ENCODE results near the gene TOM1. TPM values are rescaled to one million over a fixed set of nuclear protein-coding genes. Genes with fewer than 3 reads are reported as not detected.

TOM1 gene
- total RNA-seq, 1 donor from 2014 or later = 21.2 TPM

DNA sequence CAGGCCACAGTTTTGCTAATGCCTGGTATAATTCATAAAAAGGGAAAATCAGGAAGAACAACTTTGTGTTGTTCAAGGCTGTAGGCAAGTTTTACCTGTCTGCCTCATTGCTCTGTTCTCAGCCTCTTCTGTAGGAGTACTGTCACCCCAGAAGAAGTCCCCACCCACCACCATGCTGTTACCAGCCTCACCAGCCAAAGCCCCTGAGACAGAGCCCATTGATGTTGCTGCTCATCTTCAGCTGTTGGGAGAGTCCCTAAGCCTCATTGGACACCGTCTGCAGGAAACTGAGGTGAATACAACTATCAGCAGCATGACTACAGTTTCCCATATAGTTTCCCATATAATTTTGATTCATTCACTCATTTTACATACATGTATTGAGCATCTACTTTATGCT lies 11.6 kb upstream of the TOM1 start:
- intact Hi-C loops (cut with micrococcal nuclease) = no loop called here
- no peak overlapping the region for H3K27ac Mint-ChIP-seq
- H3K4me3 Mint-ChIP-seq (ENCODE audit: low read depth) = no peak overlapping the region
- no peak for DNase-seq (ENCODE audit: low spot score)
- H3K4me1 Mint-ChIP-seq (ENCODE audit: low read depth) = peaks cover 8% of the 10 kb centered on the region
- no peaks in the 10 kb centered on the region for H3K9me3 Mint-ChIP-seq
- peaks cover 54% of the 10 kb centered on the region for H3K36me3 Mint-ChIP-seq (ENCODE audit: low read depth)
- H3K27me3 Mint-ChIP-seq (ENCODE audit: low read depth) = no peaks in the 10 kb centered on the region

DNA sequence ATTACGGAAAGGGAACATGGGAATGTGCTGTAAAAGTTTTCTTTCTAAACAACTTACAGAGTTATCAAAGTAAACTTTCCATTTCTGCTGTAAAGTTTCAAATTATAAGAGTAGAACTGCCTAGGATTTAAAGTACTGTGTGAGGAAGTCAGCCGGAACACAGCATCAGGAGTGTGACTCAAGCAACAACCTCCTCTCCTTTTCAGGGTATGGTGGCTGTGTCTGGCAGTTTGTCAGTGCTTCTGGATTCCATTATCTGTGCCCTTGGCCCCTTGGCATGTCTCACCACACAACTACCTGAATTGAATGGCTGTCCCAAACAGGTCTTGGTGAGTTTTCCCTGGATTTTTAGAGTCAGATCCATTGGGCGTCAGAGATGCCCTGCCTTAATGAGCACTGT lies 6.9 kb upstream of the TOM1 start:
- no peak overlapping the region for H3K27ac Mint-ChIP-seq
- peaks cover 68% of the 10 kb centered on the region for H3K36me3 Mint-ChIP-seq (ENCODE audit: low read depth)
- no peaks in the 10 kb centered on the region for H3K27me3 Mint-ChIP-seq (ENCODE audit: low read depth)
- no peak overlapping the region for H3K4me3 Mint-ChIP-seq (ENCODE audit: low read depth)
- no peaks in the 10 kb centered on the region for H3K9me3 Mint-ChIP-seq
- intact Hi-C loops (cut with micrococcal nuclease) = no loop called here
- H3K4me1 Mint-ChIP-seq (ENCODE audit: low read depth) = peaks cover 10% of the 10 kb centered on the region
- DNase-seq (ENCODE audit: low spot score) = no peak

DNA sequence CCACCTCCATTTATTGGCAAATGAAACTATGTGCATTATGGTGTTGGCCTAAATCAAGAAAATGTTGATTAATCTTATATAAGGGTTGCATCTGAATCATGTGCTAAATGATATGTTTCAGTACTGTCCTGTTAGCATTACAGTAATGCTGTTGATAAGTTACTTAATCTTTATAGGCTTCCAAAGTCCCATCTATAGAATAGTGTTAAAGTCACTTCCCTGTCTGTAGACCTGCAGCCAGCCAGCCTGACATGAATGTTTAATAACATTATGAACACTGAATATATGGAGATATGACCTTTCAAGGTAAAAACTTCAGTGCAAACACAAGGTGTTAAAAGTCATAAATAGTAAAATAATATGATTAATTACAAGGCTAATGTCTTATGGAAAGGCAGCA lies 3.6 kb upstream of the TOM1 start:
- Mint-ChIP-seq H3K9me3 (no peaks in the 10 kb centered on the region), H3K4me1 (ENCODE audit: low read depth) (peaks cover 26% of the 10 kb centered on the region), H3K36me3 (ENCODE audit: low read depth) (peaks cover 58% of the 10 kb centered on the region), H3K27me3 (ENCODE audit: low read depth) (no peaks in the 10 kb centered on the region), H3K27ac (no peak overlapping the region), H3K4me3 (ENCODE audit: low read depth) (no peak overlapping the region)
- intact Hi-C loops (cut with micrococcal nuclease) = no loop called here
- DNase-seq (ENCODE audit: low spot score) = no peak

DNA sequence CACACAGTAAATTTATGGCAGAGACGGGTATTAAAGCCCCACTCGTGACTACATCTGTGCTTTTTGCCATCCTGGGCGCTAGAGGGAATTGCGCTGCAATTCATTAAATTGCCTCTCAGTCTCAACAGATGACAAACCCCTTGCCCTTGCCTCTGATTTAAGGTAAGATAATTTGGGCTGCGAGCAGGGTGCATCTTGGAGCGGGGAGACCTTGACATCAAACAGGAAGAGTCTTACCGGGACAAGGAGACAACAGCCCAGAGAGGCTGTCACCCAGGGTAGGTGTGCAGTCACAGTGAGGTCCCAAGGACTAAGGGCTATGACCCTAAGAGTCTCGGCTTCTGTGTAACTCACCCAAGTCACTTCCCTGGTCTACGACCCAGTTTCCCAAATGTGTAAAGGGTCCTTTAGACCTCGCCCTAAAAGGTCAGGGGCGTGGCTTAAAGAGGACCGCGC lies 449 bp upstream of the TOM1 start:
- H3K27ac Mint-ChIP-seq = peak overlapping the region; percentile 90
- peaks cover 30% of the 10 kb centered on the region for H3K36me3 Mint-ChIP-seq (ENCODE audit: low read depth)
- intact Hi-C loops (cut with micrococcal nuclease) = loop anchor here (2.0 kb wide), 1 partner anchor 42 kb away; the partner anchor contains the start of gene HMGXB4
- no peaks in the 10 kb centered on the region for H3K9me3 Mint-ChIP-seq
- DNase-seq (ENCODE audit: low spot score) = no peak
- H3K4me3 Mint-ChIP-seq (ENCODE audit: low read depth) = peak overlapping the region; percentile 84
- H3K27me3 Mint-ChIP-seq (ENCODE audit: low read depth) = no peaks in the 10 kb centered on the region
- peaks cover 40% of the 10 kb centered on the region for H3K4me1 Mint-ChIP-seq (ENCODE audit: low read depth)

DNA sequence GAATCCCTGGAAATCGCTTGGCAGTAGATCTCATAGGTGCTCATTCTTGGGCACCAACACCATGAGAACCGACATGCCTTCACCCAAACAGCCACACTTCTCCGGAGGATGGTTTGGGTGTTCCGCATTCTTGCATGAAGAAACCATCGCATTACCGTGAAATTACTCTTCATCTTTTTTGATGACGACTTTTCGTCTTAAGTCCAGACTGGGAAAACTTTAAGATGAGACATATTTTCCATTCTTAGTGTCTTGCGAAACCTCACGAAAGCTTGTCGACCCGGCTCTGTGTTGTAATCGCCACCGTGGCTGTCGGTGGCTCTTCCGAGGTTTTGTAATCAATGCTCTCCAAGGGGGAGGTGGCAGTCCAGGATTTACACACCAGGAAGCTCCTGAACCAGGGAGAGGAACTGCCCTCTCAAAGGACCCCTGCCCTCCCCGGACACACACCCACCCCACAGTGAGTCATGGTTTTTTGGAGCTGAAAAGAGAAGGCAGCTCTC lies 1.7 kb downstream of the TOM1 start:
- Mint-ChIP-seq H3K27me3 (ENCODE audit: low read depth) (no peaks in the 10 kb centered on the region), H3K4me1 (ENCODE audit: low read depth) (peaks cover 48% of the 10 kb centered on the region), H3K36me3 (ENCODE audit: low read depth) (peaks cover 22% of the 10 kb centered on the region), H3K4me3 (ENCODE audit: low read depth) (peak overlapping the region; percentile 84), H3K9me3 (no peaks in the 10 kb centered on the region), H3K27ac (peak overlapping the region; percentile 60)
- intact Hi-C loops (cut with micrococcal nuclease) = no loop called here
- DNase-seq (ENCODE audit: low spot score) = no peak

DNA sequence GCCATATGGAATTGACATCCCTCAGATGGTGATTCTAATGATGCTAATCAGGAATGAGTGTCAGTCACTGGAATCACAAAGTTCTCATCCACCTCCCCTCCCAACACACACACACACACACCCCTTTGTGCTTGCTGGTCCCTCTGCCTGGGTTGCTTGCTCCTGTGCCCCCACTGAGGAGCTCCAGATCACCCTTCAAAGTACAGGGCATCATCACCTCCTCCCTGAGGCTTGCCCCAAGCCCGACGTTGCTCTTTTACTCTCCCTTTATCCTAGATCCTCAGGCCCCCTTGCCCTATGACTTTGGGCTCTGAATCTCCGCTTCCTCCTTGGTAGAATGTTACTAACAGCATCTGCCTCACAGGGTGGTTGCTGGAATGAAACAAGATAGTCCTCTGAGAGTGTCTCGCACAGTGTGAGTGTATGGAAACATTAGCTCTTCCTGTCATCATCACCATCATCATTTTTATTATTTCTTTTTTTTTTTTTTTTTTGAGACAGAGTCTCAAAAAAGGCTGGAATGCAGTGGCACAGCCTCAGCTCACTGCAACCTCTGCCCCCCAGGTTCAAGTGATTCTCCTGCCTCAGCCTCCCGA lies 3.4 kb downstream of the TOM1 start:
- intact Hi-C loops (cut with micrococcal nuclease) = no loop called here
- Mint-ChIP-seq H3K27me3 (ENCODE audit: low read depth) (no peaks in the 10 kb centered on the region), H3K27ac (no peak overlapping the region), H3K4me1 (ENCODE audit: low read depth) (peaks cover 56% of the 10 kb centered on the region), H3K9me3 (no peaks in the 10 kb centered on the region), H3K36me3 (ENCODE audit: low read depth) (peaks cover 8% of the 10 kb centered on the region), H3K4me3 (ENCODE audit: low read depth) (no peak overlapping the region)
- no peak for DNase-seq (ENCODE audit: low spot score)

DNA sequence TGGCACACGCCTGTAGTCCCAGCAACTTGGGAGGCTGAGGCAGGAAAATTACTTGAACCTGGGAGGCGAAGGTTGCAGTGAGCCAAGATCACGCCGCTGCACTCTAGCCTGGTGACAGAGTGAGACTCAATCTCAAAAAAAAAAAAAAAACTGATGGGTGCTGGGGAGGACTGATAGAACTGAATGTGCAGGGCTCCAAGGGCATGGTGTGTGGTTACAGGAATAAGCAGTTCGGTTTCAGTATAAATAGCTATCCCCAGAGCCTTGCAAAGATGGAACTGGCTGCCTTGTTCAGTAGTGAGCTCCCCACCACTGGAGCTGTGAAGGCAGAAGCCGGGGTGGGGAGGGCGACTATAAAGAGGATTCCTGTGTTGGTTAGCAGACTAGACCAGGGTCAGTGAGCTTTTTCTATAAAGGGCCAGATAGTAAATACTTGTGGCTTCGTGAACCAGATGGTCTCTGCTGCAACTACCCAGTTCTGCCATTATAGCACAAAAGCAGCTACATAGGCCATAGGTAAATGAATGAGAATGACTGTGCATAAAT lies 5.9 kb downstream of the TOM1 start:
- intact Hi-C loops (cut with micrococcal nuclease) = no loop called here
- Mint-ChIP-seq H3K9me3 (no peaks in the 10 kb centered on the region), H3K4me3 (ENCODE audit: low read depth) (no peak overlapping the region), H3K27ac (no peak overlapping the region), H3K4me1 (ENCODE audit: low read depth) (peaks cover 66% of the 10 kb centered on the region), H3K27me3 (ENCODE audit: low read depth) (no peaks in the 10 kb centered on the region), H3K36me3 (ENCODE audit: low read depth) (peaks cover 7% of the 10 kb centered on the region)
- no peak for DNase-seq (ENCODE audit: low spot score)

DNA sequence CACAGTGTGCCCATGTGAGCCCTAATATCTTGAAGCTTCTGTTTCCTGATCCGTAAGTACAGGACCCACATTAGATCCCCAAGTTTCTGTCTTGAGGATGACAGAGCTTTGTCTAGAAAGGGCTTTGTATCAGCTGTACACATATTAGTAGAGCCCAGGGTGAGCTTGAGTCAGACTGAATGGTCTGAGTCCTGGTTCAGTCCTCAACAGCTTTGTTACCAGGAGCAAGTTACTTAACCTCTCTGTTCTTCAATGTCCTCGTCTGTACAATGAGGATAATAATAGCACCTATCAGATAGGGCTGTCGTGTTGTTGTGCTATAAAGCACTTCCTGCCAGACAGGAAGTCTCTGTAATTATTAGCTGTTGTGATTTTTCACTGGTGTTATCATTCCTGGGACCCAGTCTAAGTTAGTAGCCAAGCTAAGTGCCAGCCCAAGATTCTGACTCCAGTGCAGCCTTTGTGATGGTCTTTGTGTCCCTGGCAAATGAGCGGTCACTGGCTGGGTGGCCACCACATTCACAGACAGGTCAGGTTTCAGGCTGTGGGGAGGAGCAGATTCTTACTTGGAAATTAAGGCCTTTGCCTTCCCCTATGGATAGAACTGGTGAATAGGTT lies 6.8 kb downstream of the TOM1 start:
- Mint-ChIP-seq H3K4me3 (ENCODE audit: low read depth) (no peak overlapping the region), H3K27me3 (ENCODE audit: low read depth) (no peaks in the 10 kb centered on the region), H3K27ac (no peak overlapping the region), H3K4me1 (ENCODE audit: low read depth) (peaks cover 68% of the 10 kb centered on the region), H3K9me3 (no peaks in the 10 kb centered on the region), H3K36me3 (ENCODE audit: low read depth) (peaks cover 7% of the 10 kb centered on the region)
- DNase-seq (ENCODE audit: low spot score) = no peak
- intact Hi-C loops (cut with micrococcal nuclease) = no loop called here

DNA sequence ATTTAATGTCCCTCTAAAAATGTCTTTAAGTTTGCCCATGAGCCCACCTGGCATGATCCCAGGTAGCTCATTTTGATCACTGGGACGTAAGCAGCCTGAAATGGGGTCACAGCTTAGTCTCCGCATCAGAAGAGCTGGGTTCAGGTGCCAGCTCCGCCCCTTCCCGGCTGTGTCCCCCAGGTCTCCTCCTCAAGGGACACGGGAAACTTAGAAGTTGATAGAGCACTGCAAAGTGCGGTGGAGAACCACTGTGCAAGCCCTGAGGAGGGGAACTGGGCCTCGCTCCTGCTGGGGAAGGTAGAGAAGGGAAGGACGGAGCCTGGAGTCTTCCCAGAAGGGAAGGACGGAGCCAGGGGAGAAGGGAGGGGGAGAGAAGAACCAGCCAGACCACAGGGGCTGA lies 7.7 kb downstream of the TOM1 start:
- no peaks in the 10 kb centered on the region for H3K9me3 Mint-ChIP-seq
- no peak overlapping the region for H3K4me3 Mint-ChIP-seq (ENCODE audit: low read depth)
- H3K36me3 Mint-ChIP-seq (ENCODE audit: low read depth) = peaks cover 7% of the 10 kb centered on the region
- intact Hi-C loops (cut with micrococcal nuclease) = no loop called here
- DNase-seq (ENCODE audit: low spot score) = no peak
- no peaks in the 10 kb centered on the region for H3K27me3 Mint-ChIP-seq (ENCODE audit: low read depth)
- peaks cover 73% of the 10 kb centered on the region for H3K4me1 Mint-ChIP-seq (ENCODE audit: low read depth)
- H3K27ac Mint-ChIP-seq = no peak overlapping the region

DNA sequence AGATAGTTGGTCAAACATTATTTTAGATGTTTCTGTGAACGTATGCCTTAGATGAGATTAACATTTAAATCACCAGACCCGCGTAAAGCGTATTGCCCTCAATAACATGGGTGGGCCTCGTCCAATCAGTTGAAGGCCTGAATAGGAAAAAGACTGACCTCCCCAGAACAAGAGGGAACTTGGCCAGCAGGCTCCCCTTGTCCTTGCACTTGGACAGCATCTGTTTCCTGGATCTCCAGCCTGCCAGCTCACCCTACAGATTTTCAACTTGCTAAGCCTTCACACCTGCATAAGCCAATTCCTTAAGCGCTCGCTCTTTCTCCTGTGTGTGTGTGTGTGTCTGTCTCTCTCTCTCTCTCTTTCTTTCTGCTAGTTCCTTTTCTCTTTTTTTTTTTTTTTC lies 8.2 kb downstream of the TOM1 start:
- no peaks in the 10 kb centered on the region for H3K27me3 Mint-ChIP-seq (ENCODE audit: low read depth)
- H3K9me3 Mint-ChIP-seq = no peaks in the 10 kb centered on the region
- intact Hi-C loops (cut with micrococcal nuclease) = no loop called here
- no peak overlapping the region for H3K4me3 Mint-ChIP-seq (ENCODE audit: low read depth)
- no peak overlapping the region for H3K27ac Mint-ChIP-seq
- DNase-seq (ENCODE audit: low spot score) = no peak
- peaks cover 7% of the 10 kb centered on the region for H3K36me3 Mint-ChIP-seq (ENCODE audit: low read depth)
- H3K4me1 Mint-ChIP-seq (ENCODE audit: low read depth) = peaks cover 75% of the 10 kb centered on the region

DNA sequence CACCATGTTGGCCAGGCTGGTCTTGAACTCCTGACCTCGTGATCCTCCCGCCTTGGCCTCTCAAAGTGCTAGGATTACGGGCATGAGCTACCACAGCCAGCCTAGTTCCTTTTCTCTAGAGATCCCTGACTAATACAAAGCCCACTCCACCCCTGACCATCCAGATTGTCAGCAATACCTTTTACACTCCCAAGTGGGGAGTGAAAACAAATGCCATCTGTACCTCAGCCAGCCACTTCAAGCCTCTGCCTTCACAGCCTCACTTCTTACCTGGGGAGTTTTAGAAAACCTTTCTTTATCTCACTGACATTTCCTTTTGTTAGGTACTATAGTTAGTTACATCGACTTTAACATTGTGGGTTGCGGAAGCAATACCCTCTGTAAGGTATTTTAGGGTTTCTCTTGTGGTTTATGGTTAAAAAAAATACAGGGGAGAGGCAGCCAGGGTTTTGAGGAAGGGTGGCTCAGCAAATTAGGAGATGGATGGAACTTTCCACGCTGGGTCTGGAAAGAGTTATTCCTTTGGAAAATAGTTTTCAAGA lies 8.9 kb downstream of the TOM1 start:
- Mint-ChIP-seq H3K9me3 (no peaks in the 10 kb centered on the region), H3K27ac (peak overlapping the region; percentile 63), H3K4me3 (ENCODE audit: low read depth) (no peak overlapping the region), H3K36me3 (ENCODE audit: low read depth) (peaks cover 10% of the 10 kb centered on the region), H3K27me3 (ENCODE audit: low read depth) (no peaks in the 10 kb centered on the region), H3K4me1 (ENCODE audit: low read depth) (peaks cover 76% of the 10 kb centered on the region)
- intact Hi-C loops (cut with micrococcal nuclease) = no loop called here
- DNase-seq (ENCODE audit: low spot score) = no peak

DNA sequence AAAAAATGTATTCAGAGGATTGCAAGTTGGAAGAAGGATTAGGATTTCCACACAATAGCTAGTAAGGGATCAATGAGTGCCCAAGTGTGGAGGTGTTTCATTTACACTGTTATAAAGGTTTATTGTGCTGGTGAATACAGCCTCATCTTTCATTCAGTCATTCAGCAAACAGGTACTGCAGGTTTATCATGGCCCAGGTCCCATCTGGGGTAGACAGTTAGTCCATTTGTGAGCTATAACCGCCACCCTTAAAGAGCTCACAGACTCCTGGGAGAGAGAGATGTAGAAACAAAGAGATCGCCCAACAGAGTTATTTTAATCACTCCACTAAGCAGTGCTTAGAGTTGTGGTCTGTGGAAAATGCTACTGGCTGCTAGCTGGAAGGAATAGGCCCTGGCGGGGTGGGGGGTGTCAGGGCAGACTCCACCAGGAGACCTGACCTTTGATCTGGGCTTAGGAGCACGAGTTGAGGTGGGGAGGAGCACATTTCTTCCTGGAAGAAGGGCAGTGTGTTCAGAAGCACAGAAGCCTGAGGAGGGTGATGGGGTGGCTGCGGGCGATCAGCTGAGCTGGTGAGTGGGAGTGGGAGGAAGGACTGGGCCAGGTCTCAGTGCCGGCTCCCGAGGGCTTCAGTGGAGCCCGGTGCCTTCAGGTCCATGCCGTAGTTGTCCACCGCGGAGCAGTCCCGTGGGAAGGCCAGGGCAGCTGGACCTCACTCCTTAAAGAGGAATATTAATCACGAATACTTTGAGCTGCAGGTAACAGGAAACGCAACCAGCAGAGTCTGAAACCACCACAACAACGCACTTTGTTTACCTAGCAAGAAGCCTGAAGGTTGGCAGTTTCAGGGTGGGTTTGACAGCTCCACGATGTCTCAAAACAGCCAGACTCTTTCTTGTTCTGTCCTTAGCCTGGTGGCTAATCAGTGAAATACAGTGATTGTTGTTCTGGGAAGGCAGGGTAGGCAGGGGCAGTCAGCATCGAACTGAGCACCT lies 11.2 kb downstream of the TOM1 start:
- Mint-ChIP-seq H3K27me3 (ENCODE audit: low read depth) (no peaks in the 10 kb centered on the region), H3K36me3 (ENCODE audit: low read depth) (peaks cover 3% of the 10 kb centered on the region), H3K4me3 (ENCODE audit: low read depth) (no peak overlapping the region), H3K9me3 (no peaks in the 10 kb centered on the region), H3K4me1 (ENCODE audit: low read depth) (peaks cover 83% of the 10 kb centered on the region), H3K27ac (peak overlapping the region; percentile 58)
- intact Hi-C loops (cut with micrococcal nuclease) = no loop called here
- DNase-seq (ENCODE audit: low spot score) = no peak

All from activated T-helper 2 cell treated with anti-CD3 and anti-CD28 coated beads, Interferon-gamma antibody, Interleukin-2, Interleukin-4, amounts not matched to agents 10 μg/mL and 5 μg/mL and 100 μg/mL, durations not matched to agents 14 hours and 24 hours and 36 hours (primary cell).